Measurements from ENCODE around the gene SHISA9.

DNA sequence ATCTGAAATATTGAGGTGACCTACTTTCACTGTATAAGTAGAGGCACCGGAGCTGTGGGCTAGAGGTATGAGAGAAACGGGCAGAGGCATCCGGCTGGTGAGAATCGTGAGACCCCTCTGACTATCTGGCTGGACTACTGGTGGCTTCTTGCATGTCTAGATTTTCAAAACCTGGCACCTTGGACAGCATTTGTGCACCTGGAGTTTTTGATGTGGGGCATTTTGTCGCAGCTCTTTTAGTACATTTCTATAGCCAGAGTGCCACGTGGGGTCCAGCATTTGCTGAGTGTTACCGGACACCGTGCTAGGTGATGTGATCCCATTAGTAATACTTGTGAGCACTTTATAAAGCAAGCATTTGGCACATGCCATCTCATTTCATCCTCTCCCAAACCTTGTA is 32.6 kb upstream of the SHISA9 start:
- TF ChIP-seq CTCF (IDR thresholded peaks at IDR 0.05; ENCODE audit: insufficient read depth, low read length) = no peak
- peak; percentile 62 for TF ChIP-seq REST (IDR thresholded peaks at IDR 0.05; ENCODE audit: insufficient replicate concordance, low read depth)
- no peak for TF ChIP-seq POLR2AphosphoS5 (IDR thresholded peaks at IDR 0.05; ENCODE audit: low read depth)
- no peak for TF ChIP-seq GABPA (IDR thresholded peaks at IDR 0.05; ENCODE audit: low read depth)
- TF ChIP-seq SPI1 (IDR thresholded peaks at IDR 0.05; ENCODE audit: borderline replicate concordance, low read depth) = no peak

All from HL-60 (cell line).